Liver (tissue), 9 donors: ENCODE results near the gene TRERF1. TPM values are rescaled to one million over a fixed set of nuclear protein-coding genes. Genes with fewer than 3 reads are reported as not detected.

Experiments used
- DNase-seq: peaks from one replicate; pipeline ENCODE4 v3.0.0-alpha.2; 2017; ENCODE audit warnings: low spot score
- H3K27ac ChIP-seq, 2 donors: one replicate each; pipeline ENCODE4 v1.7.0; 2013; ENCODE audit warnings: inconsistent platforms in 2 of 2, low read length in 2 of 2, control low read depth in 1 of 2, low read depth in 1 of 2, mild to moderate bottlenecking in 1 of 2
- H3K27me3 ChIP-seq, 4 donors: one replicate each; pipeline versions ENCODE4 v1.6.1 to v1.7.0; 2013; ENCODE audit warnings: low read length in 3 of 4, inconsistent platforms in 1 of 4, mild to moderate bottlenecking in 1 of 4, moderate library complexity in 1 of 4; ENCODE audit not compliant: control insufficient read depth in 4 of 4, insufficient read depth in 4 of 4
- H3K36me3 ChIP-seq, 4 donors: one replicate each; pipeline versions ENCODE4 v1.6.1 to v1.7.0; 2013; ENCODE audit warnings: low read length in 3 of 4, mild to moderate bottlenecking in 3 of 4, low read depth in 1 of 4, moderate library complexity in 1 of 4; ENCODE audit not compliant: control insufficient read depth in 4 of 4, insufficient read depth in 3 of 4
- H3K4me1 ChIP-seq, 4 donors: one replicate each; pipeline versions ENCODE4 v1.6.1 to v1.7.0; 2013; ENCODE audit warnings: low read length in 3 of 4, mild to moderate bottlenecking in 3 of 4, moderate library complexity in 1 of 4; ENCODE audit not compliant: control insufficient read depth in 4 of 4, insufficient read depth in 4 of 4
- H3K4me3 ChIP-seq, 3 donors: one replicate each; pipeline versions ENCODE4 v1.6.1 to v1.7.0; 2013; ENCODE audit warnings: low read length in 3 of 3, control low read depth in 1 of 3, low read depth in 1 of 3, mild to moderate bottlenecking in 1 of 3
- H3K9ac ChIP-seq, 2 donors: one replicate each; pipeline ENCODE4 v1.7.0; 2013; ENCODE audit warnings: low read length in 2 of 2, mild to moderate bottlenecking in 2 of 2, moderate library complexity in 2 of 2, control low read depth in 1 of 2, low read depth in 1 of 2
- H3K9me3 ChIP-seq, 4 donors: one replicate each; pipeline versions ENCODE4 v1.6.1 to v1.7.0; 2013; ENCODE audit warnings: low read length in 3 of 4; ENCODE audit not compliant: control insufficient read depth in 4 of 4
- ATF3 ChIP-seq: IDR thresholded peaks from 2 replicates; pipeline ENCODE4 v1.6.1; 2016; ENCODE audit warnings: antibody characterized with exemption
- CTCF ChIP-seq: fragments of 150-350 bp; IDR thresholded peaks from 2 replicates; pipeline ENCODE4 v1.5.1; 2017; ENCODE audit warnings: improper control_type of control experiment, low read depth, low read length; ENCODE audit not compliant: missing input control
- EGR1 ChIP-seq, 2 donors: IDR thresholded peaks; 2 replicates each; pipeline ENCODE4 v1.6.1; 2016 to 2018; ENCODE audit warnings: antibody characterized with exemption in 2 of 2, low read depth in 2 of 2
- FOXA2 ChIP-seq: IDR thresholded peaks from 2 replicates; pipeline ENCODE4 v1.6.1; 2016; ENCODE audit warnings: antibody characterized with exemption
- GABPA ChIP-seq, 2 donors: IDR thresholded peaks in 1 of 2; conservative IDR thresholded peaks in 1 of 2; 2 replicates each; pipeline ENCODE4 v1.6.1; 2016; ENCODE audit warnings: antibody characterized with exemption in 2 of 2, mild to moderate bottlenecking in 1 of 2, moderate library complexity in 1 of 2
- HNF4A ChIP-seq, 2 donors: conservative IDR thresholded peaks; 2 replicates each; pipeline ENCODE4 v1.6.1; 2016; ENCODE audit warnings: antibody characterized with exemption in 2 of 2, mild to moderate bottlenecking in 2 of 2
- HNF4G ChIP-seq: IDR thresholded peaks from 2 replicates; pipeline ENCODE4 v1.6.1; 2016; ENCODE audit warnings: antibody characterized with exemption
- MAX ChIP-seq: IDR thresholded peaks from 2 replicates; pipeline ENCODE4 v1.6.1; 2016; ENCODE audit warnings: antibody characterized with exemption
- NR2F2 ChIP-seq: IDR thresholded peaks from 2 replicates; pipeline ENCODE4 v1.6.1; 2016; ENCODE audit warnings: antibody characterized with exemption
- RAD21 ChIP-seq, 2 donors: IDR thresholded peaks; 2 replicates each; pipeline ENCODE4 v1.6.1; 2016; ENCODE audit warnings: antibody characterized with exemption in 2 of 2, mild to moderate bottlenecking in 2 of 2
- SP1 ChIP-seq: IDR thresholded peaks from 2 replicates; pipeline ENCODE4 v1.6.1; 2018; ENCODE audit warnings: antibody characterized with exemption, mild to moderate bottlenecking
- TAF1 ChIP-seq: conservative IDR thresholded peaks from 2 replicates; pipeline ENCODE4 v1.6.1; 2016; ENCODE audit warnings: antibody characterized with exemption, mild to moderate bottlenecking
- YY1 ChIP-seq: IDR thresholded peaks from 2 replicates; pipeline ENCODE4 v1.6.1; 2016; ENCODE audit warnings: antibody characterized with exemption, mild to moderate bottlenecking
- WGBS: extraction: QIAGEN DNeasy Blood & Tissue Kit; methylation state at CpG from one replicate; pipeline ENCODE4 v1.1.7; 2013; 5-methylcytosine and 5-hydroxymethylcytosine counted together
- polyA plus RNA-seq, 2 donors: library from polyadenylated mRNA; stranded (reverse) in 1 of 2; unstranded in 1 of 2; fragments of 200-250 nt in 1 of 2; fragments of >200 nt in 1 of 2; fragmentation: Nextera tagmentation in 1 of 2; extraction: Ambion mirVana in 1 of 2; gene quantifications; one replicate each; pipeline versions ENCODE4 v1.2.1 to v1.2.3, GENCODE V29; 2013 to 2015
- total RNA-seq, 2 donors: library from RNA; depleted of rRNA; stranded (reverse); fragments of >200 nt; gene quantifications; one replicate each; pipeline ENCODE4 v1.2.3, GENCODE V29; 2014
- donor health status: healthy.
- donor health status: healthy.
- donor health status: healthy.
- donor health status: healthy.
- donor health status: healthy.

Gene TRERF1
- total and polyA plus RNA-seq, 4 donors, result 0.33 to 1.3 (median 0.68) TPM

GRCh38 chr6:42453031-42453653 lies 1.4 kb upstream of the TRERF1 start:
- peak in 1 of 2 donors; percentile 22 for TF ChIP-seq RAD21 (IDR thresholded peaks at IDR 0.05)
- no peak for TF ChIP-seq NR2F2
- Histone ChIP-seq H3K4me3 (peak overlapping the region; percentile 13 to 76 (median 71)), H3K4me1 (peaks cover 11 to 28% (median 21%) of the 10 kb centered on the region in 4 donors), H3K27ac (peak overlapping the region; percentile 66 to 83), H3K9me3 (no peaks in the 10 kb centered on the region), H3K27me3 (peaks cover 0 to 6% (median 2%) of the 10 kb centered on the region in 4 donors), H3K36me3 (no peaks in the 10 kb centered on the region), H3K9ac (no peak overlapping the region)
- 2% methylated on average over 57 of the region's 57 CpGs for WGBS
- peak; percentile 70 for DNase-seq

- TF ChIP-seq MAX, result no peak
- Histone ChIP-seq H3K36me3 (no peaks in the 10 kb centered on the region), H3K9ac (peak overlapping the region in 1 of 2 donors; percentile 43), H3K9me3 (no peaks in the 10 kb centered on the region), H3K27ac (peak overlapping the region; percentile 66 to 83), H3K4me3 (peak overlapping the region; percentile 20 to 76 (median 71)), H3K27me3 (peaks cover 0 to 6% (median 2%) of the 10 kb centered on the region in 4 donors), H3K4me1 (peaks cover 11 to 28% (median 21%) of the 10 kb centered on the region in 4 donors)
- peak; percentile 45 for DNase-seq
- WGBS, result 2% methylated on average over 78 of the region's 78 CpGs
Measured at GRCh38 chr6:42452171-42453030, 675 bp upstream of the TRERF1 start.

GRCh38 chr6:42450477-42451332 lies 1.0 kb downstream of the TRERF1 start:
- peak overlapping the region; percentile 29 to 76 (median 41) for H3K4me3 ChIP-seq
- H3K36me3 ChIP-seq, result no peaks in the 10 kb centered on the region
- 25% methylated on average over 22 of the region's 22 CpGs for WGBS
- peaks cover 11 to 28% (median 21%) of the 10 kb centered on the region in 4 donors for H3K4me1 ChIP-seq
- DNase-seq, result no peak
- H3K27me3 ChIP-seq, result peaks cover 0 to 6% (median 2%) of the 10 kb centered on the region in 4 donors
- H3K9ac ChIP-seq, result peak overlapping the region in 1 of 2 donors; percentile 39
- H3K27ac ChIP-seq, result peak overlapping the region; percentile 54 to 61
- H3K9me3 ChIP-seq, result no peaks in the 10 kb centered on the region
- no peak for TF ChIP-seq NR2F2
- TF ChIP-seq TAF1, result no peak
- no peak for TF ChIP-seq GABPA (IDR thresholded peaks at IDR 0.05 in 1 of 2, conservative IDR thresholded peaks at IDR 0.05 in 1 of 2)
- TF ChIP-seq HNF4A (conservative IDR thresholded peaks at IDR 0.05), result no peak
- TF ChIP-seq HNF4G, result no peak
- no peak for TF ChIP-seq EGR1 (IDR thresholded peaks at IDR 0.05; ENCODE audit: low read depth in 2 of 2)

- Histone ChIP-seq H3K4me1 (peaks cover 11 to 28% (median 21%) of the 10 kb centered on the region in 4 donors), H3K9me3 (no peaks in the 10 kb centered on the region), H3K36me3 (no peaks in the 10 kb centered on the region), H3K4me3 (peak overlapping the region in 1 of 3 donors; percentile 76), H3K9ac (no peak overlapping the region), H3K27me3 (peaks cover 0 to 6% (median 2%) of the 10 kb centered on the region in 4 donors), H3K27ac (peak overlapping the region in 1 of 2 donors; percentile 19)
- no peak for DNase-seq
- no peak for TF ChIP-seq NR2F2
- TF ChIP-seq ATF3, result no peak
- no peak for TF ChIP-seq GABPA (IDR thresholded peaks at IDR 0.05 in 1 of 2, conservative IDR thresholded peaks at IDR 0.05 in 1 of 2)
- TF ChIP-seq CTCF, result no peak
- TF ChIP-seq SP1, result no peak
- TF ChIP-seq MAX, result no peak
- TF ChIP-seq HNF4G, result no peak
- TF ChIP-seq FOXA2, result no peak
- TF ChIP-seq YY1, result no peak
- no peak for TF ChIP-seq EGR1 (IDR thresholded peaks at IDR 0.05; ENCODE audit: low read depth in 2 of 2)
- WGBS, result 41% methylated on average over 9 of the region's 9 CpGs
Measured at GRCh38 chr6:42449917-42450476, 1.7 kb downstream of the TRERF1 start.
